Right atrium auricular region (tissue), 2 donors: ENCODE measurements around the gene CLCN3. TPM values are rescaled to one million over a fixed set of nuclear protein-coding genes. Genes with fewer than 3 reads are reported as not detected.

Source experiments
- DNase-seq: peaks from one replicate; pipeline ENCODE4 v3.0.0-alpha.2; 2019; ENCODE audit warnings: low spot score
- H3K27ac ChIP-seq, 2 donors: fragments of 200-600 bp; sonication (generic); 1 replicate in 1 of 2; 2 replicates in 1 of 2; pipeline ENCODE4 v1.5.1; 2016 to 2019
- H3K27me3 ChIP-seq, 2 donors: fragments of 200-600 bp; sonication (generic); one replicate each; pipeline versions ENCODE4 v1.5.1 to v1.6.0; 2017 to 2019
- H3K36me3 ChIP-seq: fragments of 200-600 bp; sonication (generic); one replicate; pipeline ENCODE4 v1.5.1; 2016
- H3K4me1 ChIP-seq, 2 donors: fragments of 200-600 bp; sonication (generic); one replicate each; pipeline versions ENCODE4 v1.5.1 to v1.6.0; 2017 to 2019
- H3K4me3 ChIP-seq, 2 donors: fragments of 200-600 bp; sonication (generic); 1 replicate in 1 of 2; 2 replicates in 1 of 2; pipeline ENCODE4 v1.5.1; 2017 to 2019; ENCODE audit warnings: mild to moderate bottlenecking in 1 of 2, moderate library complexity in 1 of 2
- H3K9me3 ChIP-seq, 2 donors: fragments of 200-600 bp; sonication (generic); one replicate each; pipeline ENCODE4 v1.5.1; 2019
- CTCF ChIP-seq, 2 donors: fragments of 200-600 bp; sonication (generic); IDR thresholded peaks; one replicate each; pipeline ENCODE4 v1.5.1; 2019; ENCODE audit warnings: antibody characterized with exemption in 2 of 2
- total RNA-seq, 2 donors: library from RNA; depleted of rRNA; stranded (reverse); fragments of >200 nt; gene quantifications; one replicate each; pipeline ENCODE4 v1.1.0, GENCODE V29; 2016

Gene CLCN3
- total RNA-seq, 2 donors from 2014 or later = 32.9 to 58.4 TPM

- Histone ChIP-seq H3K27me3 (no peaks in the 10 kb centered on the region), H3K4me1 (peaks cover 0 to 14% of the 10 kb centered on the region in 2 donors), H3K27ac (peak within 1 kb of the TSS; percentile 51 to 70), H3K4me3 (peak within 1 kb of the TSS; percentile 72 to 73), H3K9me3 (no peaks in the 10 kb centered on the region), H3K36me3 (peaks cover 9% of the 10 kb centered on the region)
- peak; percentile 92 for DNase-seq
- TF ChIP-seq CTCF (IDR thresholded peaks at IDR 0.05) = peak in 1 of 2 donors; percentile 43
Observed at GRCh38 chr4:169757575-169758184, 137.3 kb downstream of the CLCN3 start, which contains the start of gene HPF1. Gene HPF1 (minus strand): TSS chr4:169757944. CDS start chr4:169757877, 67 bp downstream.

GRCh38 chr4:169758401-169758962, 138.1 kb downstream of the CLCN3 start:
- DNase-seq = no peak
- Histone ChIP-seq H3K4me3 (peak overlapping the region; percentile 72 to 73), H3K4me1 (peaks cover 0 to 14% of the 10 kb centered on the region in 2 donors), H3K36me3 (peaks cover under 1% of the 10 kb centered on the region), H3K27me3 (no peaks in the 10 kb centered on the region), H3K27ac (peak overlapping the region in 1 of 2 donors; percentile 70), H3K9me3 (no peaks in the 10 kb centered on the region)
- TF ChIP-seq CTCF (IDR thresholded peaks at IDR 0.05) = no peak

GRCh38 chr4:169761846-169762245, 141.5 kb downstream of the CLCN3 start:
- Histone ChIP-seq H3K4me1 (peaks cover 0 to 5% of the 10 kb centered on the region in 2 donors), H3K4me3 (no peak overlapping the region), H3K9me3 (no peaks in the 10 kb centered on the region), H3K27me3 (no peaks in the 10 kb centered on the region), H3K27ac (no peak overlapping the region), H3K36me3 (no peaks in the 10 kb centered on the region)
- DNase-seq = no peak
- no peak for TF ChIP-seq CTCF (IDR thresholded peaks at IDR 0.05)

- Histone ChIP-seq H3K27me3 (no peaks in the 10 kb centered on the region), H3K9me3 (no peaks in the 10 kb centered on the region), H3K27ac (no peak overlapping the region), H3K4me1 (no peaks in the 10 kb centered on the region), H3K36me3 (no peaks in the 10 kb centered on the region), H3K4me3 (no peak overlapping the region)
- no peak for DNase-seq
- no peak for TF ChIP-seq CTCF (IDR thresholded peaks at IDR 0.05)
Observed at GRCh38 chr4:169765835-169766234, 145.5 kb downstream of the CLCN3 start.

GRCh38 chr4:169766741-169767140, 146.4 kb downstream of the CLCN3 start:
- Histone ChIP-seq H3K4me3 (no peak overlapping the region), H3K4me1 (no peaks in the 10 kb centered on the region), H3K27ac (no peak overlapping the region), H3K9me3 (no peaks in the 10 kb centered on the region), H3K36me3 (no peaks in the 10 kb centered on the region), H3K27me3 (no peaks in the 10 kb centered on the region)
- TF ChIP-seq CTCF (IDR thresholded peaks at IDR 0.05) = no peak
- no peak for DNase-seq
